ENCODE measurements around the gene JPH4. TPM values are rescaled to one million over a fixed set of nuclear protein-coding genes. Genes with fewer than 3 reads are reported as not detected.

Gene JPH4
- total RNA-seq, 1 donor from 2014 or later = 1.1 TPM

DNA sequence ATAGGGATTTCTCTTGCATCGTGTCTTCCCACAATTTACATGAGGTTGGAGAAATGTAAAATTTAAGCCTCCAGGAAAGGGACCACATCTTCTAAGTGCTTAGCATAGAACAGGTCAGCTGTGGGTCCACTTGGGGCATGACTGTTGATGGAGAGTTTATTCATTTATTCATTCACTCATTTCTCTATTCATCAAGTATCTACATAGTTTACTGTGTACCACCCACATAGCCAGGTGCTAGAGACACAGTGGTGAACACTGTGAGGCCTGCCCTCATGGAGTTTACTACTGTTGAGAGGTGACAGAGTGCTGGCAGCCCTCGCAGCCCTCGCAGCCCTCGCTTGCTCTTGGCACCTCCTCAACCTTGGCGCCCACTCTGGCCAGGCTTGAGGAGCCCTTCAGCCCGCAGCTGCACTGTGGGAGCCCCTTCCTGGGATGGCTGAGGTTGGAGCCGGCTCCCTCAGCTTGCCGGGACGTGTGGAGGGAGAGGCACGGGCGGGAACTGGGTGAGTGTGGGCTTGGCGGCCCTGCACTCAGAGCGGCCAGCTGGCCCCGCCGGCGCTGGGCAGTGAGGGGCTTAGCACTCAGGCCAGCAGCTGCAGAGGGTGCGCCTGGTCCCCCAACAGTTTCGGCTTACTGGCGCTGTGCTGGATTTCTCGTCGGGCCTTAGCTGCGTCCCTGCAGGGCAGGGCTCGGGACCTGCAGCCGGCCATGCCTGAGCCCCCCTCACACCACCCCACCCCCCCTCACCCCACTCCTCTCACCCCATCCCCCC lies 1.7 kb upstream of the JPH4 start:
- peak; percentile 45 for DNase-seq (ENCODE audit: low spot score)

DNA sequence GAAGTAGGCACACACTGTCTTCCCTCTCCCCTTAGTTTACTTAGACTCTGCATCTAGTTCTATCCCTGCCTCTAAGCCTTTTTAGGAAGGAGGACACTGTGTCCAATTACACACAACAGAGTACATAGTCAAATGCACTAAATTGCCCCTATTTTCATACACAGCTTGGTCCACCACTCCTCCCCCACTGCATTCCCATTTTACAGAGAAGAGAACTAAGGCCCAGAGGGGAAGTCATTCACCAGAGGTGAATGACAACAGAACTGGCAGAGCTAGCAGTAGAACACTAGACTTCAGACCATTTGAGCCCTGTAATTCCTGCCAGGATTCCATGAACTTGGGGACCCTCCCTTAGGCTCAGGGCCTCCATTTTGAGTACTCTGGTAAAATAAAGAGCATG lies 1.1 kb upstream of the JPH4 start:
- DNase-seq (ENCODE audit: low spot score) = no peak

DNA sequence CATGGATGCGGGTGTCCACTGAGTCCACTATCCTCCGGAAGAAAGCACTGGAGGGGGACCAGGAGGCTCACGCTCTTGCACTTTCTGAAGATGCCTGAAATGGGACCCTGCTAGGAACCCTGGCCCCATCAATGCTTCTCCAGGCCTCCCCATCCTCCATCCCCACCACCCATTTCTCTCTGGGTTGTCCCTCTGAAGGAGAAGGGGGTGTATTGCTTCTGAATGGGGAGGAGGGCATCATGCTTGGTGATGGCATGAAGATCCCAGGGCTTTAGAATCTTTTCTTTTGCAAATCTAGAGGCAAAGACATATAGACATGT lies 681 bp upstream of the JPH4 start:
- peak; percentile 65 for DNase-seq (ENCODE audit: low spot score)

DNA sequence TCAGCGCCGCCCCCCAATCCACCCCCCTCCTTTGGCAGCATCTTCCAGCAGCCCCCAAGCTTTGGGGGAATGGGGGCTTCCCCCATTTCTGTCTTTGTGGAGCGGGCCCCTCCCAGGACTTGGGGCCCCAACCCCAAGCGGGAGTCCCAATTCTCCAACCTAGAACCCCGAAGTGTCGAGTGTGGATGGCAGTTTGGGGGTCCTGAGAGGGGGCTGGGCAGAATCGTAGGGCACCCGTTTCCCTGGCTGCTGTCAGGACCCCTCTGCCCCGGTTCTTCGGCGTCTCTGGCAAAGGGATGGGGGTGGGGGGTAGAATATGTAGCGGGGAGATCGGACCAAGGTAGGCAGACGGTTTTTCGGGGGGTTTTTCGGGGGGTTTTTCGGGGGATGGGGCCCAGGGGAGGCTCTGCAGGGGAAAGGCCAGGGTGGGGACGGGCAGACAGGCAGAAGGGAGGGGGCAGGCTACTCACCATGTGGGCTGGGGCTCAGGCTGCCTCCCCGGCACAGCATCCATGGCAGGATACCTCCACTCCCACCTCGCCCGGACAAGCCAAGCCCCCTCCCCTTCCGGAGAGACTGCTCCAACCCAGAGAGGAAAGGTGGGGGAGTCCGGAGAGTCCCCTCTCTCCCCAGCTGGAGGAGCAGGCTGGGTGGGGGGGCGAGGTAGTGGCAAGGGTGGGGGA lies 739 bp downstream of the JPH4 start:
- DNase-seq (ENCODE audit: low spot score) = peak; percentile 84

DNA sequence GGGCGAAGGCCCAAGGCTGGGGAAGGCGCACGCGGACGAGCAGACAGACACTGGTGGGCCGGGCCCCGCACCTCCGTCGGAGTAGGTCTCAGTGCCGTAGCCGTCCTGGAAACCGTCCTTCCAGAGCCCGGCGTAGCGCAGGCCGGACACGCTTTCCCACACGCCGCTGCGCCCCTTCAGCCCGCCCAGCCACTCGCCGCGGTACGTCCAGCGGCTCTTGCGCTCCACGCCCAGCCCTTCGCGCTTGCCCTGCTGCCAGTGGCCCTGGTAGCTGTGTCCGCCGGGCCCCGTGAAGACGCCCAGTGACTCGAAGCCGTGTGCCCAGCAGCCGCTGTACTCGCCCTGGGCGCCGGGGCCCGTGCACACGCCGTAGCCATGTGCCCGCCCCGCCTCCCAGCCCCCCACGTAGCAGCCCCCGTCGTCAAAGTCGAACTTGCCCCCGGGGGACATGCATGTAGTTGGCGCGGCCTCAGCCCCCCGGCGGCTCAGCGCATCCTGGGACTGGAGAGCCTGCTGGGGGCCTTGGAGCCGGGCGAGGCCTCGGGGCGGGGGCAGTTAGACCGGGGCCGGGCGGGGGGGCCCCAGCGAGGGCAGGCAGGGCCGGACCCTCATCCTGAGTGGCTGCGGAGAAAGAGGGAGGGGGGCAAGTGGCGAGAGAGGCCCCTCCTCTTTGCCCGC lies 1.4 kb downstream of the JPH4 start:
- peak; percentile 85 for DNase-seq (ENCODE audit: low spot score)

DNA sequence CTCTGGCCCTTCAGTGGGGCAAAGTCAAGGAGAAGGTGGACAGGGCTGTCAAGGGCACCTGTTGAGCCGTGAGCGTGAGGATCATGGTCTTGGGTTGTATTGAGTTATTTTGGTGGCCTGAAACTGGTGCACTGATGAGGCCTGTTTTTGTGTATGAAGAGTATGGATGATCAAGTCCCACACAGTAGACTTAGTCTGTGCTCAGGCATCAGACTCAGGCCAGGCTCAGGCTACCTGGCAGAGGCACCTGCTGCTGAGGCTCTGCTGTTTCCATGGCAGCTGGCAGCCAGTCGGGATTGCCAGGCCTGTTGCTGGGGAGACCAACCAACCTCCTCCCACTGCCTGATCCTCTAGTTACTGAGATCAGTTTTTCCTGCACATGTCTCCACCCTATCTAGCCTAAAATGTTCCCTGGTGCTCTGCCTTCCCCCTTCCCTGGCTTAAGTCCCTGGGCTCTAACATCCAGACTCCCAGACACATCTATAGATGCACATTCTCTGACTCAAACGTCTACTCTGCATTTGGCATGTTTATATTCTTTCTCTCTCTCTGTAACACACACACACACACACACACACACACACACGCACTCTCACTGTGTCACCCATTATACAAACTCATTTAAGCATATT lies 5.1 kb downstream of the JPH4 start:
- DNase-seq (ENCODE audit: low spot score) = peak; percentile 59

DNA sequence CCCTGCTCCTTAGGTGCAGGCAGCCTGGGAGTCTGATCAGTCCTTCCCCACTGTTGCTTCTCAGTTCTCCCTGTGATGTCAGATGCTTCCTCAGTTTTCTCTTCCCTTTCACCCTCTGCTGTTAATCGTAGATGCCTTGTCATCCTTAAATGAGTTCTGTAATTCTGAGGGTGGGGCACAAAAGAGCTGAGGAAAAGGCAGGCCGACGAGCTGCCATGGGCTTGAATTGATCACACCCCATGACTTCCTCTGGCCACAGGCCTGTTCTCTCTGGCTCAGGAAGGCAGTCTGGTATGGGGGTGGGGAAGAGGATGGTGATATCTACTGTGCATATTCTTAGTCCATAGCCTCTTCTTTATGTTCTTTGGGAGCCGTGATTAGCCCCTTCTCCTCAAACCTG lies 5.8 kb downstream of the JPH4 start:
- peak; percentile 60 for DNase-seq (ENCODE audit: low spot score)

DNA sequence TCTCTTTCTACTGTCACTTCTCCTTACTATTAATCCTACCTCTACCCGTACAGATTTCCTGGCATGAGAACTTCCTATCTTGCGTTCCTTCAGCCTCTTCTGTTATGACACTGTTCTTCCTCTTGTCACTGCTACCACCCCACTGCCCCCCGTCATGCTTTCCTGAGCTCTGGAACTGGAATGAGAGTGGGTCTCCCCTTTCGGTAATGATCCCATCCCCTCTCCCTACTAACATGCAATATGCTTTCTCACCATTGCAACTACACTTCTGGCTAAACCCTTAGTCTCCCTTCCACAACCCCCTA lies 6.1 kb downstream of the JPH4 start:
- DNase-seq (ENCODE audit: low spot score) = no peak

DNA sequence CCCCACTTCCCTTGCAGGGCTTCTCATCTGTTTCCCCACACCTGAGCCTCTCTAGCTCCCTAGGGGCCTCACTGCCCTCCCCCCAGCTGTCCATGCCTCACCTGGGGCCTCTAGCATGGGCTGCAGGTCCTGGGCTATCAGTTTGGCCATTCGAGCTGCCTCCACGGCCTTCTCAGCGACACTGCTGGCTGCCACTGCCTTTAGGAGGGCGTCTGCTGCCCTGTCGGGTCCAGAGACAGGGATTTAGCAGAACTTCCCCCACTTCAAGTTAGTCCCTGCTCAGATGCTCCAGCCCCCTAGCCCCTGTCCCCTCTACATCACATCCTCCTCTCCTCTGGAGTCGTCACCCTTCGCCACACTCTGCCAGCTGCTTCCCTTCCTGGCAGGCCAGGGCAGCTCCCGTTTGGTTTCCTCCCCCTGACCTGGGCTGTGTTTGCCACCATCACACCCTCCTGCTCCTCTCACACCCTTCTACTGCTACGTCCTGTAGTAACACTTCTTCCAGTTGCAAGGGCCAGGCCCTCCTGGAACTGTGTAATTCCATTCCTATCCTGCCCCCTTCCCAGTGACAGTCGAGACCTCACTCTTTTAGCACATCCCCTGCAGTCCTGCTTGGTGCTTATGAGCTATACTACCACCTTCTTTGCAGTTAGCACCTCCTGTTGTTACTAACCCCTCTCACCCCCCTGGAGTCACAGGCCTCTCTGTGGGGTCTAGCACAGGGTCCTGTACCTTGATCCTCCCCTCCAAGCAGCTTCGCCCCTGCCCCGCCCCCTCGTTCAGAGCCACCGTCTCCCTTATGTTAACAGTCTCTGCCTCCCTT lies 6.7 kb downstream of the JPH4 start:
- peak; percentile 62 for DNase-seq (ENCODE audit: low spot score)

DNA sequence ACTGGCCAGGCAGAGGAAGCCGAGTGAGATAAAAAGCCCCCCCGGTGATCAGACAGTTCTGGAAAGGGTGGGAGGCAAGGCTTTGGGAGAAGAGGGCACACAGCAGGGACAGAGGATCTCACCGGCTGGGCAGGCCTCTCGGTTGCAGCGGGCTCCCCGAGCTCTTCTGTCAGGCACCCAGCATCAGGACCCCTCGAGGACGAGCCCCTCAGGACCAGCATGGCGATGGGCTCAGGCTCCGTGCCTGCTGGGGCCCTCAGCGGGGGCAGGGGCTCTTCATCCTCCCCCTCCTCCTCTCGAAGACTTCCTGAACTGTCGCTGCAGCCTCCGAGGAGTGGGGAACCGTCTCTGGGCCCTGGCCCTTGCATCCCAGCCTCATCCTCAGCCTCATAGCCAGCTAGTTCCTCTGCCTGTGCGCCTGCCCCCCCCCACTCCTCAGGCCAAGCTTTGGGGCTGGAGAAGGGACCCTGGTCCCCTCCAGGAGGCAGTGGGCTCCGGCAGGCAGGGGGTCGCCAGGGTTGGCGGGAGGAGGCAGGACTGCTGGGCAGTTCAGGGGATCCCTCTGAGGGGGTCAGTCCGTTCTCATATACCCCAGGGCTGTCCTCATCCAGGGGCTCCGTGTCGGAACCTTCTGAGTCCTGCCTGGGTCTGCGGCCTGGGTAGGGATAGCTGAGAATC lies 7.6 kb downstream of the JPH4 start:
- no peak for DNase-seq (ENCODE audit: low spot score)

DNA sequence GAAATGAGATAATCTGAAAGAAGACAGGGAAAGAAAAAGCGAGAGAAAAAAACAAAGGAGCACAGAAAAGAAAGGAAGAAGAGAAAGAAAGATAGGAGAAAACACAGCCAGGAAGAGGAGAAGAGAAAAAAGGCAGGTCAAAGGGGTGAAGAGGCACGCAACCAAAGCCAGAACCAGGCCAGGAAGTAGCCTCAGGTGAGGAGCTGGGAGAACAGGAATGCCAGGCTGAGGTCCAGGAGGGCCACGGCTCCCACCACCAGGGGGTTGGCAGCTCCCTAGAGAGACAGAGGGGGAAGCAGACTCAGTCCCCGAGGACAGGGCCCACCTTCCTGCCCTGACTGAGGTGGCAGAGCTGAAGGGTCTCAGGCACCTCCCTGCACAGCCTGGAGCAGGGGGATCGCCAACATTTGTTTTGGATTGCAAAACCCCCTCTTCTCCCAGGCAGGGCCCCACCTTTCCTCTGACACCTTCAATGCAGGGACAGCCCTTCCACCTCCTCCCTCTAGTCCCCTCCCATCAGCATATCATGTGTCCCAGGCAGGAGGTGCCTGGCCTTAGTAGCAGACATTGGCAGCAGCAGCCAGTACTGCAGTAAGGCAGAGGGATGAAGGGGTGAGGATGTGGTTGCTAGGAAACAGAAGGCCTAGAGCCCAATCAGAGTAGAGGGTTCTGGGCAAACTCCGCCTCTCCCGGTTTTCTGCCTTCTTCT lies 9.0 kb downstream of the JPH4 start:
- DNase-seq (ENCODE audit: low spot score) = no peak

DNA sequence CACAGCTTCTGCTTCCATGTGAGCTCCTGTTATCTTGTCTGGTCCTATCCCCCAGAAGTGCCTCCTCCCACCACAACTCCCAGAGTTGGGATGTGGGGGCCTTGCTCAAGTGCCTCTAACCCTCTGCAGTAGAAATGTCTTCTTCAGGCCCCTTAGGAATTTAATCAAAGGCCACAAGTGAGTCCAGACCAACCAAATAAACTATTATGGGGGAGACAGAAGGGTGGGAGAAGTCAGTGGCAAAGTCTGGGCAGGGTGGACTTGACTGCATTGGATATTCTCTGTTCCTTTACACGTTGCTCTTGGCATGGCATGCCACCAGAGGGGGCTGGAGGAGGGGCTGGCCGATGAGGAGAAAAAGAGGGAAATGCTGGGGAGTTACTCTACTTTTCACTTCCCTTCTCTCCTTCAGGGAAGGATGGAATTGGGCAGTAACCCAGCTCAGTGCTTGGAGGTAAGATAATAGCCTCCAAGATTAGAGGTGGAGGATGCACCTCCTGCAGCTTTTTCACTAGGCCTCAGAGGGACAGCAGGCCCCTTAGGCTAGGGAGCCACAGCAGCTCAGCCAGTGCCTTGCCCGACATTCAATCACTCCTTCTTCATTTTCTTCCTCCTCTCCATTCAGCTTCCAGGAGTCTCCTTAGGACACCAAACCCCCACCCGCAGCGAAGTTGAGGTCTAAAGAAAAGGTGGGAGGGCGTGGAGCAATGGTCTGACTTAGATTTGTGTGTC lies 9.8 kb downstream of the JPH4 start:
- no peak for DNase-seq (ENCODE audit: low spot score)

DNA sequence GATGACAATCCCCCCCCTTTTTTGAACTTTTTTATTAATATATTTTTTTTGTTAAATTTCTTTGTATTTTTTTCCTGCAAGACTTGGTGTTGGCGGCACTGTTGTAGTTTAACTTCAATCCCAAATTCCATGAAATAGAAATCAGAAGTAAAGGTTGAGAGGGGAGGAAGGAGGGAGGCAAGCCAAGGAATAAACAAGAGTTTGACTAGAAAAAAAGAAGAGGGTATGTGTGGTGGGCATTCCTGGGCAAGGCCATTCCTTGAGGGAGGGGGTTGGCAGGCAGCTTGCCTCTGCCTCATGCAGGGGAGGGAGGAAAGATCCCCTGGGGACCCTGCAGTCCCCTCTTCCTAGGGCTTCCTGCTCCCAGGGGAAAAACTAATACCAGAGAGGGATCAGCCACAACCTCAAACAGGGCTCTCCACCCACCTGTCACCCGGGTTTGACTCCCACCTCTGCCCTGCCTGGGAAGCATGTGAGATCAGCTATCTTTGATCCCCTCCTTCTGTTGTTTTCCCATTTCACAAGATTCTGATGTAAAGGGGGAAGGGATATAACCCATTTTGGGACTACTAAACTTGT lies 10.5 kb downstream of the JPH4 start:
- DNase-seq (ENCODE audit: low spot score) = no peak

DNA sequence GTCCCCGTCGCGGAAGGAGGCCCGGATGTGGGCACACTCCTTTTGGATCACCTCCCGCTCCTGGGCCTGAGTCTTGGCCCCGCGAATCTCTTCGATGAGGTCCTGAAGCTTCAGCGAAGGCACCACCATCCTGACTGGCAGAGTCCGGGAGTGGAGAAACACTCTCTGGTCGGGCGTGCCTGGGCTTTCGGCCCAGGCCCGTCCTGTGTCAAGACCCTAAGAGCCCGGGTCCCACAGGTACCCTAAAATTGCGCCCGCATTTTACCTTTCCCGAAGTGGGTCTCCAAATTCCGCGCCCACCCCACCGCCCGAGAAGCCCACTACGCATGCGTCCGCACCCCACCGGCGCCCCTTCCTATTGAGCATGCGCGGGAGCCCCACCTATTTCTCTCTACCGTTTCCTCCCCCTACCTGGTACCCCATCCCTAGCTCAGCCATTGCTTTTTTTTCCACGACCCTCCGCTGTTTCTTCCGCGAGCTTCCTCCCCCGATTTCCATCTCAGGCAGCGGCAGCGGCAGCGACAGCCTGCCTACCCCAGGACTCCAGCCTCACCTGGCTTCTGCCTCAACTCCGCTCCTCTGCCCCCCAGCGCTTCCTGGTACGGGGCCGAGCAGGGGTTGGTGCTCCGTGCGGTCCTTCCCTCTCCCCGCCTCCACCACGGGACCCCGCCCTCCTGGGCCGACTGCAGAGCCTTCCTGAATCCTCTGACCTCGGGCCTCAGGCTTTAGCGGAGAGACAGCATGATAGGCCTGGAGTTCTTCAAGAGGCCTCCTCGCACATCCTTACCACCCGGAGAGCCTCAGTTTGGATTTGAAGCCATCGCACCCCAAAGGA lies 11.2 kb downstream of the JPH4 start, which contains the start of gene AP1G2:
Gene AP1G2 (minus strand): TSS at position 606 of the 835 bp plus-strand sequence. CDS start 477 bp downstream, at position 129.
- DNase-seq (ENCODE audit: low spot score) = peak; percentile 93

DNA sequence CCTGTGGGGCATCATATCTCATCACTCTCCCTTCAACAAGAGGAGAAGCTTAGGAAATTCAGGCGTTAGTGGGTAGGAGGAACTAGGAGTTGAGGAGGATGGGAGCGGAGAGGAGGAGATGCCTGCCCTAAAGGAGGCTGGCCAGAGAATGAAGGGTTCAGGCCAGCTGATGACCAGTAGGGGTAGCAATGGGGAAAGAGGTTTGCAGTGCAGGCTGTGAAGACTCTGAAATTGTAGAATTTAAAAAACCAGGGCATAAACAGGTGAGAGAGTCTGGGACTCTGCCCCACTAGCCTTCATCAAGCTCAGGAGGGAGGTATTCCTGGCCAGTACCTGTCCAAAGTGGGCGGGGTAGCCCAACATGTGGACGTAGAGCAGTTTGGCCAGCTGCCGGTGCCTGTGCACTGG lies 11.8 kb downstream of the JPH4 start:
- no peak for DNase-seq (ENCODE audit: low spot score)

DNA sequence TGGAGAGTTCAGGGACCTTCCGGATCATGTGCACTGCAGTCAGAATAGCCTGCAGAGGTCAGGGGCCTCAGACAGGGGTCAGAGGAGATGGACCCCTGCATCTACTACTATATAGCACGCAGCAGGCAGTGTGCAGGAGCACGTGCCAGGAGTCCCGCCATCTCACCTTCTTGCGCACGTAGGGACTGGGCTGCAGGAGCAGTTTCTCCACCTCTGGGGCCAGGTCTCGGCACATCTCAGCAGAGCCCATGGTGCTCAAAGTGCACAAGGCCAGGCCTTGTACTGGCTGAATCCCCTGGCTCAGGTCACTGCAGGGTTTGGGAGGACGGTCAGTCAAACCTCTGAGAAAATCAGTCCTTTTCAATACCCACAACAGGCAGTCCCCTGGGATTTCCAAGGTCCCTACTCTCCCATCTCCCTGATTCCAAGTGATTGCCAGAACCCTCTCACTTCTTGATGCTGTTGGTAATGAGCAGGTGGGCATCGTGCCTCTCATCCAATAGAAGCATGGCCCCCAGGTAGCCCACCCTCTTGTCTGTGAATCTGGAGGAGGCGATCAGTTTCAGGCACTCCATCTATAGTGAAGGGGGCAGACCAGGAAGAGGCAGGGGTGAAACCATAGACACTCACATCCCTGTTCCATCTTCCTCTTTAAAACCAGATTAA lies 12.3 kb downstream of the JPH4 start:
- no peak for DNase-seq (ENCODE audit: low spot score)

DNA sequence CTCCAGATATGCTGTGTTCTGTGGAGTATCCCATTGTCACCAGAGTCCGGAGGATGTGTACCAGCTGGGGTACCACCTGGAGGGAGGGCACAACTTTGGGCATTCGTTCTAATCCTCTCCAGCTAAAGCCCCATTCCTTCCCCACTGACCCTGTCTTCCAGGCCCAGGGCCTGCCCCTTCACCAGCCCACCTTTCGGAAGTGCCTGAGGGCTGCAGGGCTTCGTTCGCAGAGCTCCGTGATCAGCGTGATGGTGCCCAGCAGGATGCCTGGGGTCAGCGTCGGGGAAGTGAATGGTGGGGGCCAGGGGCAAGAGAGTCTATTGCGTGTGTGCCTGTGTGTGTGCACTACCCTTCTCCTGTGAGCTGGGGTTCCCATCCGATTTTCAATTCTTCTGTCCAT lies 13.0 kb downstream of the JPH4 start:
- no peak for DNase-seq (ENCODE audit: low spot score)

Measured in mesenteric fat pad (tissue), 1 donor.